DOHH2 (cell line): Measurements from ENCODE around the gene ZNF20.

ENCODE experiments used
- H3F3A ChIP-seq: fragments of 200-600 bp; sonication (generic), shearing (Covaris generic); 2 replicates; pipeline ENCODE4 v1.6.0; 2016; ENCODE audit warnings: antibody characterized with exemption, mild to moderate bottlenecking; ENCODE audit not compliant: control insufficient read depth, insufficient read depth
- H3K27ac ChIP-seq: fragments of 200-600 bp; sonication (generic); 2 replicates; pipeline ENCODE4 v1.5.1; 2014; ENCODE audit warnings: low read depth, mild to moderate bottlenecking, low read length, moderate library complexity
- H3K27me3 ChIP-seq: fragments of 200-600 bp; sonication (generic); 2 replicates; pipeline ENCODE4 v1.6.1; 2014; ENCODE audit warnings: mild to moderate bottlenecking, low read length, mixed read lengths; ENCODE audit not compliant: control insufficient read depth
- H3K36me3 ChIP-seq: fragments of 200-600 bp; sonication (generic); 2 replicates; pipeline ENCODE4 v1.6.1; 2014; ENCODE audit warnings: mild to moderate bottlenecking, low read length, moderate library complexity, mixed read lengths; ENCODE audit not compliant: control insufficient read depth
- H3K4me1 ChIP-seq: fragments of 200-600 bp; sonication (generic); 2 replicates; pipeline ENCODE4 v1.6.1; 2014; ENCODE audit warnings: mild to moderate bottlenecking, low read length, mixed read lengths; ENCODE audit not compliant: control insufficient read depth
- H3K4me2 ChIP-seq: fragments of 200-600 bp; sonication (generic); 2 replicates; pipeline ENCODE4 v1.6.0; 2014; ENCODE audit warnings: mild to moderate bottlenecking, low read length, moderate library complexity
- H3K4me3 ChIP-seq: fragments of 200-600 bp; sonication (generic); 2 replicates; pipeline ENCODE4 v1.5.1; 2014; ENCODE audit warnings: mild to moderate bottlenecking, low read length, mixed read lengths
- H3K79me2 ChIP-seq: fragments of 200-600 bp; sonication (generic); 2 replicates; pipeline ENCODE4 v1.6.1; 2014; ENCODE audit warnings: mild to moderate bottlenecking, low read length, mixed read lengths; ENCODE audit not compliant: control insufficient read depth
- H3K9me2 ChIP-seq: fragments of 200-600 bp; sonication (generic); replicated peaks from 2 replicates; pipeline ENCODE4 v1.6.1; 2014; ENCODE audit warnings: mild to moderate bottlenecking, low read length, mixed read lengths; ENCODE audit not compliant: control insufficient read depth
- H3K9me3 ChIP-seq: fragments of 200-600 bp; sonication (generic); 2 replicates; pipeline ENCODE4 v1.6.1; 2014; ENCODE audit warnings: antibody characterized with exemption, low read length, mixed read lengths; ENCODE audit not compliant: control insufficient read depth, insufficient read depth
- H4K20me1 ChIP-seq: fragments of 200-600 bp; sonication (generic); 2 replicates; pipeline ENCODE4 v1.6.0; 2014; ENCODE audit warnings: low read depth, mild to moderate bottlenecking, antibody characterized with exemption, low read length, moderate library complexity; ENCODE audit not compliant: control insufficient read depth, insufficient read depth
- CTCF ChIP-seq: fragments of 200-600 bp; sonication (generic); IDR thresholded peaks from one replicate; pipeline ENCODE4 v1.5.1; 2014; ENCODE audit warnings: antibody characterized with exemption, mild to moderate bottlenecking, low read depth, low read length; ENCODE audit not compliant: poor library complexity, severe bottlenecking
- EZH2phosphoT487 ChIP-seq: fragments of 200-600 bp; sonication (generic); IDR thresholded peaks from 2 replicates; pipeline ENCODE4 v1.6.1; 2017; ENCODE audit warnings: borderline replicate concordance, mild to moderate bottlenecking, antibody characterized with exemption, low read length, moderate library complexity, mixed read lengths

ZNF20 gene

GRCh38 chr19:12133069-12133468, 7.1 kb downstream of the ZNF20 start:
- Histone ChIP-seq H3K9me3 (peaks cover 21% of the 10 kb centered on the region), H3K79me2 (0 out of 2 replicates have a peak, but pooled peaks cover 5% of the 10 kb centered on the region), H3K4me3 (no peak overlapping the region), H3K9me2 (no peaks in the 10 kb centered on the region), H3K4me1 (no peaks in the 10 kb centered on the region), H3K36me3 (peaks cover 43% of the 10 kb centered on the region), H3F3A (no peaks in the 10 kb centered on the region), H4K20me1 (no peaks in the 10 kb centered on the region), H3K4me2 (no peak overlapping the region), H3K27ac (no peak overlapping the region), H3K27me3 (no peaks in the 10 kb centered on the region)
- no peak for TF ChIP-seq CTCF
- TF ChIP-seq EZH2phosphoT487, result no peak

- Histone ChIP-seq H3K9me2 (no peaks in the 10 kb centered on the region), H3F3A (no peaks in the 10 kb centered on the region), H3K27me3 (no peaks in the 10 kb centered on the region), H3K27ac (no peak overlapping the region), H3K79me2 (no peaks in the 10 kb centered on the region), H3K4me2 (no peak overlapping the region), H3K9me3 (no peaks in the 10 kb centered on the region), H4K20me1 (no peaks in the 10 kb centered on the region), H3K4me1 (no peaks in the 10 kb centered on the region), H3K36me3 (peaks cover 3% of the 10 kb centered on the region), H3K4me3 (no peak overlapping the region)
- TF ChIP-seq EZH2phosphoT487 (no peak), CTCF (peak; percentile 64)
These were observed 13.4 kb downstream of the ZNF20 start for GRCh38 chr19:12126707-12127106.

GRCh38 chr19:12117201-12117970, 22.8 kb downstream of the ZNF20 start:
- no peak overlapping the region for H3K27ac ChIP-seq
- H3K27me3 ChIP-seq, result no peaks in the 10 kb centered on the region
- no peaks in the 10 kb centered on the region for H3K79me2 ChIP-seq
- H3K4me1 ChIP-seq, result no peaks in the 10 kb centered on the region
- no peak for TF ChIP-seq CTCF
- no peak for TF ChIP-seq EZH2phosphoT487
- no peaks in the 10 kb centered on the region for H4K20me1 ChIP-seq
- H3F3A ChIP-seq, result no peaks in the 10 kb centered on the region
- H3K4me3 ChIP-seq, result no peak overlapping the region
- no peaks in the 10 kb centered on the region for H3K9me2 ChIP-seq
- H3K4me2 ChIP-seq, result no peak overlapping the region
- H3K9me3 ChIP-seq, result no peaks in the 10 kb centered on the region
- no peaks in the 10 kb centered on the region for H3K36me3 ChIP-seq
